ENCODE measurements around the gene HK3.

GRCh38 chr5:176881816-176882566 is 17.2 kb downstream of the HK3 start:
- TF ChIP-seq MAX (IDR thresholded peaks at IDR 0.05), result no peak
- TF ChIP-seq POLR2A (IDR thresholded peaks at IDR 0.05; ENCODE audit: low read length), result no peak
- TF ChIP-seq CEBPB (IDR thresholded peaks at IDR 0.05), result no peak
- TF ChIP-seq SMC3 (IDR thresholded peaks at IDR 0.05), result no peak
- no peak for TF ChIP-seq KDM5A (IDR thresholded peaks at IDR 0.05)
- no peak for TF ChIP-seq ESRRA (IDR thresholded peaks at IDR 0.05; ENCODE audit: borderline replicate concordance, low read length)
- no peak for TF ChIP-seq PHF8 (IDR thresholded peaks at IDR 0.05; ENCODE audit: borderline replicate concordance, low read depth)
- no peak for TF ChIP-seq RCOR1 (IDR thresholded peaks at IDR 0.05; ENCODE audit: low read depth, low read length)
- no peak for TF ChIP-seq NR3C1 (IDR thresholded peaks at IDR 0.05)
- TF ChIP-seq, protein P1, sequence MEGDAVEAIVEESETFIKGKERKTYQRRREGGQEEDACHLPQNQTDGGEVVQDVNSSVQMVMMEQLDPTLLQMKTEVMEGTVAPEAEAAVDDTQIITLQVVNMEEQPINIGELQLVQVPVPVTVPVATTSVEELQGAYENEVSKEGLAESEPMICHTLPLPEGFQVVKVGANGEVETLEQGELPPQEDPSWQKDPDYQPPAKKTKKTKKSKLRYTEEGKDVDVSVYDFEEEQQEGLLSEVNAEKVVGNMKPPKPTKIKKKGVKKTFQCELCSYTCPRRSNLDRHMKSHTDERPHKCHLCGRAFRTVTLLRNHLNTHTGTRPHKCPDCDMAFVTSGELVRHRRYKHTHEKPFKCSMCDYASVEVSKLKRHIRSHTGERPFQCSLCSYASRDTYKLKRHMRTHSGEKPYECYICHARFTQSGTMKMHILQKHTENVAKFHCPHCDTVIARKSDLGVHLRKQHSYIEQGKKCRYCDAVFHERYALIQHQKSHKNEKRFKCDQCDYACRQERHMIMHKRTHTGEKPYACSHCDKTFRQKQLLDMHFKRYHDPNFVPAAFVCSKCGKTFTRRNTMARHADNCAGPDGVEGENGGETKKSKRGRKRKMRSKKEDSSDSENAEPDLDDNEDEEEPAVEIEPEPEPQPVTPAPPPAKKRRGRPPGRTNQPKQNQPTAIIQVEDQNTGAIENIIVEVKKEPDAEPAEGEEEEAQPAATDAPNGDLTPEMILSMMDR (IDR thresholded peaks at IDR 0.05), result no peak
- no peak for TF ChIP-seq CHD2 (IDR thresholded peaks at IDR 0.05; ENCODE audit: low read length, partially characterized antibody)
- no peak for TF ChIP-seq CBX2 (IDR thresholded peaks at IDR 0.05; ENCODE audit: borderline replicate concordance, low read depth)
